ENCODE measurements around the gene RGS6.

DNA sequence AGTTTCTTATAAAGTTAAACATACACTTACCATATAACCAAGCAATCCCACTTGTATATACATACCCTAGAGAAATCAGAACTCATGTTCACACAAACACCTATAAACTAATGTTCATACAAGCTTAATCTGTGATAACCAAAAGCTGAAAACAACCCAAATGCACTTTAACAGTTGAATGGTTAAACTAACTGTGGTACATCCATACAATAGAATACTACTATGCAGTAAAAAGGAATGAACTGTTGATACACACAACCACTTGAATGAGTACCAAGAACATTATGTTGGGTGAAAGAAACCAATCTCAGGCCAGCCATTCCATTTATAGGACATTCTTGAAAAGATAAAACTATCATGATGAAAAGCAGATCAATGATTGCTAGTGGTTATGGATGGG, 534.1 kb downstream of the RGS6 start:
- TF ChIP-seq, protein P1, sequence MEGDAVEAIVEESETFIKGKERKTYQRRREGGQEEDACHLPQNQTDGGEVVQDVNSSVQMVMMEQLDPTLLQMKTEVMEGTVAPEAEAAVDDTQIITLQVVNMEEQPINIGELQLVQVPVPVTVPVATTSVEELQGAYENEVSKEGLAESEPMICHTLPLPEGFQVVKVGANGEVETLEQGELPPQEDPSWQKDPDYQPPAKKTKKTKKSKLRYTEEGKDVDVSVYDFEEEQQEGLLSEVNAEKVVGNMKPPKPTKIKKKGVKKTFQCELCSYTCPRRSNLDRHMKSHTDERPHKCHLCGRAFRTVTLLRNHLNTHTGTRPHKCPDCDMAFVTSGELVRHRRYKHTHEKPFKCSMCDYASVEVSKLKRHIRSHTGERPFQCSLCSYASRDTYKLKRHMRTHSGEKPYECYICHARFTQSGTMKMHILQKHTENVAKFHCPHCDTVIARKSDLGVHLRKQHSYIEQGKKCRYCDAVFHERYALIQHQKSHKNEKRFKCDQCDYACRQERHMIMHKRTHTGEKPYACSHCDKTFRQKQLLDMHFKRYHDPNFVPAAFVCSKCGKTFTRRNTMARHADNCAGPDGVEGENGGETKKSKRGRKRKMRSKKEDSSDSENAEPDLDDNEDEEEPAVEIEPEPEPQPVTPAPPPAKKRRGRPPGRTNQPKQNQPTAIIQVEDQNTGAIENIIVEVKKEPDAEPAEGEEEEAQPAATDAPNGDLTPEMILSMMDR (IDR thresholded peaks at IDR 0.05) = no peak
- no peak for TF ChIP-seq POLR2A (IDR thresholded peaks at IDR 0.05)

Data from thyroid gland (tissue), 4 donors.